CMK (cell line): Measurements from ENCODE around the gene TSNAXIP1.

Source experiments
- DNase-seq: peaks from one replicate; pipeline ENCODE4 v3.0.0-alpha.2; 2010; ENCODE audit warnings: low read depth

The TSNAXIP1 gene

GRCh38 chr16:67783353-67783725 is 23.4 kb upstream of the TSNAXIP1 start:
- no peak for DNase-seq

- DNase-seq, result no peak
Measured at GRCh38 chr16:67786491-67786890, 20.2 kb upstream of the TSNAXIP1 start.

GRCh38 chr16:67790071-67790470 is 16.6 kb upstream of the TSNAXIP1 start:
- no peak for DNase-seq

DNA sequence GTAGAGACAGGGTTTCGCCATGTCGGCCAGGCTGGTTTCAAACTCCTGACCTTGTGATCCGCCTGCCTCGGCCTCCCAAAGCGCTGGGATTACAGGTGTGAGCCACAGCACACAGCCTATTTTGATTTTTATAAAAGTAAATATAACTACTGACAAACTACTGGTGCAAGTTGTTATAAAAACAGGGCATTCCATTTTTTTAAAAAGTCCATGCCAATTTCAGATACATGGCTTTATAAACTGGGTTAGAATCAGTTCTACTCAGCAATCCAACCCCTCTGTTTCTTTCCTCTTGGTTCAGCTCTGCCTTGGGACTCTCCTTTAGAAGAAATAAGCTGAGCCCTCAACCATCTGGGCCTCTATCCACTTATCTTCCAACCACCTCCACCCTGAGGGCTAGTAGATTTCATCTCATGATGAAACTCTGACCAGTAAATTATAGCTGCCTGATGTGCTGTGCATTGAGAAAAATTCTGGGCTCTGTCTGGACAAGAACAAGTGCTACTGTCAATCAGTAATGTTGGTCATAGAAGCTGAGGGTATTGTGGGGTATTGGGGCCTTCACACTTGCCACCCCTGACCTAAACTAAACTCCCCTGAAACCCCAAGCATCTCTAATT is 10.5 kb upstream of the TSNAXIP1 start:
- no peak for DNase-seq

- no peak for DNase-seq
Measured at GRCh38 chr16:67800338-67800926, 6.3 kb upstream of the TSNAXIP1 start.

DNA sequence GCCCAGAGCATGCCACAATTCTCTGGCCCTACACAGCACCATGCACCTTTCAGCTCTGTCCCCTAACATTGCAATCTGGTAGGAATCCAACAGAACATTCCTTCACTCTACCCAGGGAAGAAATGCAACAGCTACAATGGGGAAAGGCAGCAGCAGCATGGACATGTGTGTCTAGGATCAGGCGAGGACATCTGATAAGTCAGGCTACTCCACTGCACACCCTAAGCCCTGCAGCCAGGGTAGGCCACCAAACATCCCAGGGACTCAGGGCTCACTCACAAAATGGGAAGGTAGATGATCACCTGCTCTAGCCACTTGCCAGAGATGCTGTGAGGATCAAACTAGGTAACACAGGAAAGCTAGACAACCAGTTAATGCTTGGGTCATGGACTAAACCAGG is 5.4 kb upstream of the TSNAXIP1 start:
- no peak for DNase-seq

GRCh38 chr16:67801883-67802282 is 4.8 kb upstream of the TSNAXIP1 start:
- DNase-seq, result no peak

GRCh38 chr16:67803894-67804293 is 2.8 kb upstream of the TSNAXIP1 start:
- no peak for DNase-seq

GRCh38 chr16:67804853-67805542 is 1.7 kb upstream of the TSNAXIP1 start:
- DNase-seq, result no peak

GRCh38 chr16:67805718-67806427 is 816 bp upstream of the TSNAXIP1 start:
- DNase-seq, result no peak

GRCh38 chr16:67807148-67807682 is 526 bp downstream of the TSNAXIP1 start:
- no peak for DNase-seq

DNA sequence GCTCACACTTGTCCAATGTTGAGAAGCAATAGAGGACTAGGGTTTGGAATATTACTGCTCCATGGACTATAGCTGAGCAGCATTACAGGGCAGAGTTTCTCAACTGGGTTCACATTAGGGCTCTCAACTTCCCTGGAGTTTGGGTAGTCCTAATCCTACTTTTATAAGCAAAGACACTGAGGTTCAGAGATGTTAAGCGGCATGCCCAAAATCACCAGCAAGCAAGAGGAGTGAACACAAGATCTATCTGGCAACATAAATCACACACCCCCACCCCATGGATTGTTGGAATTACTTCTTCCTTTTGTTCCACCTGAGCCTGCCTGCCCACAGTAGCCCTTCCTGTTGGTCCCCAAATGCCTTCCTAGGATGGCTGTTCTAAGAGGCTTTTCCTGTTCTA is 5.2 kb downstream of the TSNAXIP1 start:
- no peak for DNase-seq

DNA sequence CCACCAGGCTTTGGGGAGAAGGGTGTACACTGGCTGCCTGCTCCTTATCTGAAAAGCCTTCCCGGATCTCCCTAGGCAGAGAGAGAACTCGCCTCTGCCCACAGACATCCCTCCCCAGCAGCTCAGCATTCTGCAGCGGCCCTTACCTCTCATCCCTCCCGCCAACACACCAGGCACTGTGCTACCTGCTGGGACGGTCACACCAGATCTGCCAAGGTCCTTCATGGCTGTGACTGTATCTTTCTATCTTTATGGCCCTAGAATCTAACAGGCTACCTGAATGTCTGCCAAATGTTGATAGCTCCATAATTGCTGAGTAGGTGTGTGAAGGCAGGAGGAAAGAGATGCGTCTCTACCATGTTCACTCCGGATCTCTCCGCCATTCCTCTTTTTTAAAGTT is 7.9 kb downstream of the TSNAXIP1 start:
- no peak for DNase-seq

DNA sequence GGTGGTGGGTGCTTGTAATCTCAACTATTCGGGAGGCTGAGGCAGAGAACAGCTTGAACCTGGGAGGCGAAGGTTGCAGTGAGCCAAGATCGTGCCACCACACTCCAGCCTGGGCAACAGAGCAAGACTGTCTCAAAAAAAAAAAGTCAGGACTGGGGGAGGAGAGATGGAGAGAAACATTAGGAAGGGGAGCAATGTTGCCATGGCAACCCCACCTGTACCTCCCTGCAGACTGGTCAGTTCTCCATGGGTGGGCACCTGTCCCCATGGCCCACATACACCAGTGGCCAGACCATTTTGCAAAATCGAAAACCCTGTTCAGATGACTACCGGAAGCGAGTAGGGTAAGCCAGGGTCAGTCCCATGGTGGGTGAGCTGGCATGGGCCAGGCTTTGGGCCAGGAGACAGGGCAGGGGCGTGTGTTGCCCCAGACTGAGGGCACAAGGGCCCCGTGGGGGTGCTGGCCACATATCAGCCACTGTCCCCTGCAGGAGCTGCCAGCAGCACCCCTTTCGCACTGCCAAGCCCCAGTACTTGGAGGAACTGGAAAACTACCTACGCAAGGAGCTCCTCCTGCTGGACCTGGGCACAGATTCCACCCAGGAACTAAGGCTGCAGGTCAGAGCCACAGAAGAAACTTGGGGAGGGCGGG is 14.0 kb downstream of the TSNAXIP1 start:
- DNase-seq, result no peak

DNA sequence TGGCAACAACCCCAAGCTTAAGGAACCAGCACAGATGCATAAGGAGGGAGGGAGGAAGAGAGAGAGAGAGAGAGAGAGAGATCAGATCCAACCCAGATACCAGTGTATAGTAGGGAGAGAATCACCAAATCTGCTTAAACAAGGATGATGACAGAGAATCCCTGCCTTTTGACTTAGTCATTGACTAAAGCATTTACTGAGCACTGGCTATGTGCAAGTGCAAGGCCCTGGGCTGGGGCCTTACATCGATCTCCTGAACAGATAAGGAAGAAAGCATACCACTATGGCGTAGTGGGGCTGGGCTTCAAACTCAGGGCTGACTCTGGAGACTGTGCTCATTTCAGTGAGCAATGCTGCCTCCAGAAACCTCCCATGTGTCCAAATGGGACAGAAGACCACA is 15.8 kb downstream of the TSNAXIP1 start:
- DNase-seq, result no peak

DNA sequence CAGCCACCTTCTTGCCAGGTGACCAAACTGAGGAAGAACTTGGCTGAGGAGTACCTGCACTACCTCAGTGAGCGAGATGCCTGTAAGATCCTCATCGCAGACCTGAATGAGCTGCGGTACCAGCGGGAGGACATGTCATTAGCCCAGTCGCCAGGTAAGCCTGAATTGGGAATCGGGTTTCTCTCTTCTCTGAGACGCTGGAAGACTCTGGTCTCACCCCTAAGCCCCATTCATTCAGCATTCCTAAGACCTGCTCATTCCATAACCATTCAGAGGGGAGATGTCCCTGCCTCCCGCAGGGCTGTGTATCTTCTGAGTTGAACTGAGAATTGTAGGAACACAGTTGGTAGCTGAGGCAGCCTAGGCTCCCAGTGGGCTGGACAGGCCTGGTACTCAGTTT is 18.4 kb downstream of the TSNAXIP1 start:
- DNase-seq, result no peak

- DNase-seq, result no peak
Measured at GRCh38 chr16:67825906-67826305, 19.2 kb downstream of the TSNAXIP1 start.

- DNase-seq, result no peak
Measured at GRCh38 chr16:67828651-67829050, 22.0 kb downstream of the TSNAXIP1 start.

- DNase-seq, result no peak
Measured at GRCh38 chr16:67833030-67833414, 26.3 kb downstream of the TSNAXIP1 start.

DNA sequence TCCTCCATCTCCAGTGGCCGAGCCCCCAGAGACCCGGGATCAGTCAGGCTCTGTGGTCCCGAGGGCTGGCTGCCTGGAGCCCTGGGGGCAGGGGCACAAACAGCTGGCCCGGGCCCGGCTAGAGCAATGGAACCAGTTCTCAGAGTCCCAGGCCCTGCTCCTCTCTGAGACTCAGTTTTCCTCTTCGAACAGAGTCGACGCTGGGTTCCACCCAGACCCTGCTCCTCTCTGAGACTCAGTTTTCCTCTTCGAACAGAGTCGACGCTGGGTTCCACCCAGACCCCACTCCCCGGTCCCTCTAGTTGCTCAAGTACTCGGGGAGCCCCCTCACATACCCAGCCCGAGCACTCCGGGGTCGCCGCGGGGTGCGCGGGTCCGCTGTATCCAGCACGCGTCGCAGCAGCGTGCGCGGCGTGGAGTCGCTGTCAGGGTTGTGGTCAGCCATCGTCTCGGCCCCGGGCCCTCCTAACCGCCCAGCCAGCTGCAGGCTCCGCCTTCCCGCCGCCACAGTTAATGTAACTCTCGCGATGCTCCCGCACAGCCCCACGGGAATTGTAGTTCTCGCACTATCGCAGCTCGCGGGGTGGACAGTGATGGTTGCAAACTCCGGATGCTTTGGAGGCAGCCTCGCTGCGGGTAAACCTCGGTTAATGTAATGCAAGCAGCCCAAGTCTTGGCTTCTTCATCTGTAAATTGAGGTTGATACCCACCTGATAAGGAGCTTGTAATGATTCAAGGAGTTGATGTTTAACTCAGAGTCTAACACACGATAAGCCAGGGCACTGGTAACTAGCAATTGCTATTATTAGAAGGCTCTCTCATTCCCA is 26.9 kb downstream of the TSNAXIP1 start:
- peak; percentile 85 for DNase-seq

DNA sequence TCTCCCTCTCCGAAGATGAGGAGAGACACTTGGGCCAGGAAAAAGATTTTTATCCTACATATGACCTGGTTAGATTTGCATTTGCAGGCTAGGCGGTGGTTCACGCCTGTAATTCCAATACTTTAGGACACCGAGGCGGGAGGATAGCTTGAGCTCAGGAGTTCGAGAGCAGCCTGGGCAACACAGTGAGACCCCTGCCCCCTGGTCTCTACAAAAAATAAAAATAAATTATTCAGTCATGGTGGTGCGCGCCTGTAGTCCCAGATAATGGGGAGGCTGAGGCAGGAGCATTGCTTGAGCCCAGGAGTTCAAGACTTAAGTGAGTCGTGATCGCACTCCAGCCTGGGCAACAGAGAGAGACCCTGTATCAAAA is 27.5 kb downstream of the TSNAXIP1 start:
- DNase-seq, result no peak
